Fibroblast of gingiva (primary cell): Measurements from ENCODE around the gene CD82.

Experiments
- DNase-seq: peaks from one replicate; pipeline ENCODE4 v3.0.0-alpha.2; 2011; ENCODE audit warnings: low read depth

CD82 gene

DNA sequence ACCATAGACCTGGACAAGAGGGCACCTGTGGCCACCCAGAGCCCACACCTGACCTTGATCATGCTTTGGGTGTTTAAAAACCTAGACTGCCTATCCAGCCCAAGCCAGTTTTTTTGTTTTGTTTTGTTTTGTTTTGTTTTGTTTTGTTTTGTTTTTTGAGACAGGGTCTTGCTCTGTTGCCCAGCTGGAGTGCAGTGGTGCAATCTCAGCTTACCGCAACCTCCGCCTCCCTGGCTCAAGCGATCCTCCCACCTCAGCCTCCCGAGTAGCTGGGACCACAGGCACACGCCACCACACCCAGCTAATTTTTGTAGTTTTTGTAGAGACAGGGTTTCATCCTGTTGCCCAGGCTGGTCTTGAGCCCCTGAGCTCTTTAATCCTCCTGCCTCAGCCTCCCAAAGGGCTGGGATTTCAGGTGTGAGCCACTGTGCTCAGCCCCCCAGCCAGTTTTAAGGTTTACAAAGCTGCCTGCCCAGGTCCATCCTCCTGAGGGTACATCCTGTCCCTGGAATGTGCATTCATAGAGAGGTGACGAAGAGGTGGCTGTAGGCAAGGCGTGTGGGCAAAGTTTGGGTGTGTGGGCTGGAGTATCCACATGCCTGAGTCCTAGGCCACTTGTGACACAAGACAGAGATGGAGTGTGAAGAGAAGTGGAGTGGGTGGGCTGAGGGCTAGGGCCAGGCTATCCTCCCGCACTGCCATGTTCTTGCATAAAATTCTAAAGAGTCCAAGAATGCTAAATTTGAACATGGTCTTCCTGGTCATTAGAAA, 3.3 kb upstream of the CD82 start:
- no peak for DNase-seq

DNA sequence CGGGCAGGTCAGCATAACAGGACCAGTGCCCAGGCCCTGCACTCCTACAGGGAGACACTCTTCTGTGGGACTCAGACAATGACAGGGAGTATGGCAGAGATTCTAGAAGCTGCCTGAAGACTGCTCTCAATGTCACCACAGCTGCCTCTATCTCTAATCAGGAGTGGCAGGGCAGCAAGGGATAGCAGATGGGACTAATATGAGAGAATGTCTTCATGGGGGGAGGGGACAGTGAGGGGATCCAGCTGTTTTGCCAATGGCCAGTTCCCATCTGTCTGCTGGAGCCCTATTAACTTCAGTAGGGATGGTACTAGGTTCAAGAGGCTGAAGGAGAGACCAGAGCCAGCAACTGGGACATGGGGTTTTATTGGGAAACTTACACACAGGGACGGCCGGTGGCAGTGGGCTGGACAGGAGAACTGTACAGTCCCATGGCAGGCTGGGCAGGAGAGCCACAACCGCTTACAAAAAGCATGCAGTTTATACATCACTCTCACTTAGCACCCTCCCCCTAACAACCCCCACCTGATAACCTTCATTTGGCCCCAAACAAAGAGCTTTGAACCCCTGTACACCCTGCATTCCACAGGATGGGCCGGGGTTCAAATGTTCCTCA, 2.5 kb upstream of the CD82 start:
- DNase-seq = no peak

DNA sequence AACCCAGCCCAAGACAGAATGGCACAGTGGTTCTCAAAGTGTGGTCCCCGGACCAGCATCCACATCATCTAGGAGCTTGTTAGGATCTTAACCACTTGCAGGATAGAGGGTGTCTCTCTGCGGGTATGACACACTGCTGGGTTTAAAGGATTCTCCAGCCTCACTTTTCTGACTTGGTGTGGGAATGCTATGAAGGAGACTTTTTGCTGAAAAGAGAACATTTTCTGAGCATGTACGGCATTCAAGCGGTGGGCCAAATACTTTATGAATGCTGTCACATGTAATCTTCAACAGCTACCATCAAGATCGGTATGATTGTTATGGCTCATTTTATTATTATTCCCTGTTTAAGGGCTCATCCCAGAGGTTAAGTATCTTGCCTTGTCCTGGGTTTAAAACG, 1.8 kb upstream of the CD82 start:
- DNase-seq = no peak

- no peak for DNase-seq
Observed at GRCh38 chr11:44564166-44564565, 1.3 kb upstream of the CD82 start.

GRCh38 chr11:44564670-44565210, 723 bp upstream of the CD82 start:
- peak; percentile 88 for DNase-seq

- no peak for DNase-seq
Observed at GRCh38 chr11:44565953-44566949, 788 bp downstream of the CD82 start.

- no peak for DNase-seq
Observed at GRCh38 chr11:44566952-44567875, 1.8 kb downstream of the CD82 start.

- DNase-seq = no peak
Observed at GRCh38 chr11:44567876-44568256, 2.4 kb downstream of the CD82 start.

DNA sequence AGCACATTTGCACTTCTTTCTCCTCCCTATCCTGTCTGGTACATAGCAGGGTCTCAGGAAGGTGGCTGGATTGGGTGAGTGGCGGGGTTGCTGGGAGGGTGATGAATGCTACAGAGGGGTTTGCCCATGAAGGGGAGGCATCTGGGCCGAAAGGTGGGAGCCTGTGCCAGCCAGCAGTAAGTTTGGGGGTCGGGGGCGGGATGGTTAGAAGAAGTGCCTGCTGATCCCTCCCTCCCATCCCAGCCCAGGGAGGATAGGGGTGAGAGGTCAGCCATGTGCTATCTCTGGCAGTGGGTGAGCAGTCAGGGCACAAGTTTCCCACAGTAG, 2.8 kb downstream of the CD82 start:
- DNase-seq = no peak

DNA sequence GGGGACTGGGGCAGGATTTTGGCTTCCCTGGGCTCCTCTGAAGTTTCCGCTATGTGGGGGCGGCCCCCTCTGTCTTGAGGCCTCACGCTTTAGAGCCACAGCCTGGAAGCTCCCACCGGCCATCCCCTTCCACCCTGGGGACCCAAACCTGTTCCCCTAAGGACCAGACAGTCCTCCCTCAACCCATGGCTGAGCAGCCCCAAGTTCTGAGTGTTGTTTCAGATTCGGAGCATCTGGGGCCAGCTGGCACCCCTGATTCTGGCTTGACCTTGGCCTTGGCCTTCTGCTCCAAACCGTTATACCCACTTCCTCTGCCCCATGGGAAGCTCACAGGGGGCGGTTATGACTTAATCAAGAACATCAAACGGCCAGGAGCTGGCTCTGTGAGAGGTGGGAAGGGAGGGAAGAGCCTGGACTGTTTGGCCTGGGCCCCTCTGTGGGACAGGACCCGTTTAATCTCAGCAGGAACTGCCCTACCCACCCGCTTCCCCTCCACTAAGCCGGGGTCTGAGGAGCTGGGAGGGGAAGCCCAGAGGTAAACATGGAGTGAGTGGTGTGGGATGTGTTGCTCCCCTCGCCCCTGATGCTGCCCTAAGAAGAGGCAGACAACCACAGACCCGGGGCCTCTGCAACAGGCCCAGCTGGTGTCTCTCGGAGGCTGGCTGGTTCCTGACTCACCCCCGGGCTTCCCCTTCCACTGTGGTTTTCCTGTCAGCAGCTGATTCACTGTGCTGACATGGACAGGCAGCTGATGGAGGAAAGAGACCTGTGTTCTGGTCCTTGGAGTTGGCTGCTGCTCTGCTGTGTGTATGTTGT, 3.4 kb downstream of the CD82 start:
- DNase-seq = peak; percentile 70

- no peak for DNase-seq
Observed at GRCh38 chr11:44570411-44571155, 5.1 kb downstream of the CD82 start.

DNA sequence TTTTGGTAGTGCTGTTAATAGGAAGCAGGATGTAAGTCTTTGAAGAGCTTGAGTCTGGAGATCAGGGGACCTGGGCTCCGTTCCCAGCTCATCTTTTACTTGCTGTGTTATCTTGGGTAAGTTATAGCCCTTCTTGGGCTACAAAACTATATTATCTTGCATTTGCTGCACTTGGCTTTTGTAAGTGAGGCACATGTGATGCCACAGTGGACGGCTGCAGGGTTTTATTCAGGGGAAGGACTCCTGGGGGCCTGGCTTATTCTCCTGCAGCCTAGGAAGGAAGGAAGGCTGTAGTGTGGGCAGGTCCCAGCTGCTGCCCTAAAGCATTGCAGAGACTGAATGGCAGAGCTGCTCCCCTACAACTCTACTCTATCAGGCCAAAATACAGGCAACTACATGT, 6.4 kb downstream of the CD82 start:
- DNase-seq = no peak

GRCh38 chr11:44572436-44572835, 7.0 kb downstream of the CD82 start:
- no peak for DNase-seq

DNA sequence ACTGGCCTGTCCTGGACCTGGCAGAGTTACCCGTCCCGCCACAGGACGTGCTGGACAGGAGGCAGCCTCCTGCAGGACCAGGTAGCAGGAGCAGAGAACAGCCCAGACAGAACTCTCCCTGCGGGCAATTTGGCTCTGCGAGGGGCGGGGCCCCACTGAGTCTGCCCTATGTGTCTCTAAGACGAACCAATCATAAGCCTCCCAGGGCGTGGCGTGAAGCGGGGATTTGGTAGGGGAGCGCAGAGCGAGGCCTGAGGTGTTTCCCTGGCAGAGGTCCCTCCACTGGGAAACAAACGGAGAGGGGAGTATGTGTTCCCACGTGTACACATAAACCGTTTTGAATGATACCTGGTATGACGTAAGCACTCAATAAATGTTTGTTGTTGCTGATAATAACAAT, 7.4 kb downstream of the CD82 start:
- no peak for DNase-seq

GRCh38 chr11:44573333-44573732, 7.9 kb downstream of the CD82 start:
- no peak for DNase-seq

GRCh38 chr11:44574610-44575287, 9.3 kb downstream of the CD82 start:
- peak; percentile 87 for DNase-seq

DNA sequence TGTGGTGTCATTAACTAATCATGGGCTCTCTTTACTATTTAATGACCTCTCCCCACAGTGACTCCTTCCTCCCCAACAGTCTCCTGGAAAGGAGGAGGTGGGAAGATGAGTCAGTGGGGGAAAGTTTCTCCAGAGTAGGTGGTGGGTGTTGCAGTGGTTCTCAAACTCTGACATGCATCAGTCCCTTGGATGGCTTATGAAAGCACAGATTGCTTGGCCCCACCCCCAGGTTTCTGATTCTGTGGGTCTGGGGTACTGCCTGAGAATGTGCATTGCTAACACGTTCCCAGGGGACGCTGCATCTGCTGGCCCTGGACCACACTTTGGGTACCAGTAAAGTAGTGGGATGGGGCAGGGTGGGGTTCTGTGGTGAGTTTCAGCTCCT, 9.8 kb downstream of the CD82 start:
- DNase-seq = no peak

GRCh38 chr11:44575962-44576361, 10.5 kb downstream of the CD82 start:
- no peak for DNase-seq

- DNase-seq = no peak
Observed at GRCh38 chr11:44576656-44577055, 11.2 kb downstream of the CD82 start.
